ENCODE data around the gene PLVAP.

- no peak for TF ChIP-seq GATAD2A (IDR thresholded peaks at IDR 0.05)
- no peak for TF ChIP-seq EP300 (IDR thresholded peaks at IDR 0.05; ENCODE audit: low read length)
- TF ChIP-seq ZNF274 (IDR thresholded peaks at IDR 0.05; ENCODE audit: borderline replicate concordance, low read depth, low read length), result no peak
- TF ChIP-seq GABPA (tag; conservative IDR thresholded peaks at IDR 0.05; ENCODE audit: low read depth), result no peak
- TF ChIP-seq, protein P1, sequence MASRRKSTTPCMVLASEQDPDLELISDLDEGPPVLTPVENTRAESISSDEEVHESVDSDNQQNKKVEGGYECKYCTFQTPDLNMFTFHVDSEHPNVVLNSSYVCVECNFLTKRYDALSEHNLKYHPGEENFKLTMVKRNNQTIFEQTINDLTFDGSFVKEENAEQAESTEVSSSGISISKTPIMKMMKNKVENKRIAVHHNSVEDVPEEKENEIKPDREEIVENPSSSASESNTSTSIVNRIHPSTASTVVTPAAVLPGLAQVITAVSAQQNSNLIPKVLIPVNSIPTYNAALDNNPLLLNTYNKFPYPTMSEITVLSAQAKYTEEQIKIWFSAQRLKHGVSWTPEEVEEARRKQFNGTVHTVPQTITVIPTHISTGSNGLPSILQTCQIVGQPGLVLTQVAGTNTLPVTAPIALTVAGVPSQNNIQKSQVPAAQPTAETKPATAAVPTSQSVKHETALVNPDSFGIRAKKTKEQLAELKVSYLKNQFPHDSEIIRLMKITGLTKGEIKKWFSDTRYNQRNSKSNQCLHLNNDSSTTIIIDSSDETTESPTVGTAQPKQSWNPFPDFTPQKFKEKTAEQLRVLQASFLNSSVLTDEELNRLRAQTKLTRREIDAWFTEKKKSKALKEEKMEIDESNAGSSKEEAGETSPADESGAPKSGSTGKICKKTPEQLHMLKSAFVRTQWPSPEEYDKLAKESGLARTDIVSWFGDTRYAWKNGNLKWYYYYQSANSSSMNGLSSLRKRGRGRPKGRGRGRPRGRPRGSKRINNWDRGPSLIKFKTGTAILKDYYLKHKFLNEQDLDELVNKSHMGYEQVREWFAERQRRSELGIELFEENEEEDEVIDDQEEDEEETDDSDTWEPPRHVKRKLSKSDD (conservative IDR thresholded peaks at IDR 0.05; ENCODE audit: low read length), result no peak
- TF ChIP-seq PREB (CRISPR knock-in tag; IDR thresholded peaks at IDR 0.05), result no peak
- no peak for TF ChIP-seq HMG20A (CRISPR knock-in tag; conservative IDR thresholded peaks at IDR 0.05)
- no peak for TF ChIP-seq E2F1 (CRISPR knock-in tag; IDR thresholded peaks at IDR 0.05)
- TF ChIP-seq CBX2 (IDR thresholded peaks at IDR 0.05; ENCODE audit: insufficient read depth, low read length, poor library complexity, severe bottlenecking), result no peak
- TF ChIP-seq MXI1 (IDR thresholded peaks at IDR 0.05; ENCODE audit: low read depth, low read length), result no peak
- TF ChIP-seq COPS2 (conservative IDR thresholded peaks at IDR 0.05), result no peak
- TF ChIP-seq NR2C1 (IDR thresholded peaks at IDR 0.05), result no peak
- no peak for TF ChIP-seq NR2C1 (tag; IDR thresholded peaks at IDR 0.05)
Observed at GRCh38 chr19:17321655-17322489, 55.3 kb downstream of the PLVAP start.

All from K562 (cell line).